ENCODE results near the gene NDUFAF8. TPM values are rescaled to one million over a fixed set of nuclear protein-coding genes. Genes with fewer than 3 reads are reported as not detected.

The NDUFAF8 gene
- total RNA-seq, 4 donors from 2014 or later: 22.3 to 35.4 (median 29.9) TPM; not detected in 1

- Histone ChIP-seq H3K27ac (no peak overlapping the region), H3K4me3 (no peak overlapping the region), H3K27me3 (no peaks in the 10 kb centered on the region), H3K9me3 (no peaks in the 10 kb centered on the region), H3K4me1 (peaks cover 15 to 23% (median 16%) of the 10 kb centered on the region in 4 donors), H3K36me3 (peaks cover 0 to 18% (median 8%) of the 10 kb centered on the region in 4 donors)
- WGBS, 2 donors (ENCODE audit: low coverage in 1 of 2): 88% methylated on average over 22 of the region's 23 CpGs; no CpG with 5 or more reads in 1 of the 2 donors
- DNase-seq: no peak
- in situ Hi-C loops (cut with MboI; ENCODE audit: low pct_ligation_motif_present in 1 of 4, low pct_unique_long_range_greater_than_20kb in 1 of 4, low sequenced_read_pairs in 3 of 4) (loop anchor here (10.0 to 25.0 kb wide), 3 partner anchors 216 to 353 kb away; no protein-coding TSS in a partner anchor), intact Hi-C loops (cut with DNase I; ENCODE audit: low total_unique reads) (loop anchor here (10.0 kb wide), 1 partner anchor 276 kb away; no protein-coding TSS in a partner anchor)
- TF ChIP-seq POLR2A (IDR thresholded peaks at IDR 0.05) (no peak), CTCF (IDR thresholded peaks at IDR 0.05) (no peak), POLR2AphosphoS5 (IDR thresholded peaks at IDR 0.05) (no peak), EP300 (IDR thresholded peaks at IDR 0.05; ENCODE audit: low read depth) (no peak)
These were observed 20.0 kb downstream of the NDUFAF8 start for GRCh38 chr17:81259058-81259605.

GRCh38 chr17:81260171-81260570 lies 21.1 kb downstream of the NDUFAF8 start:
- DNase-seq: no peak
- intact Hi-C loops (cut with DNase I; ENCODE audit: low total_unique reads): no loop called here
- H3K9me3 ChIP-seq: no peaks in the 10 kb centered on the region
- 87 to 94% methylated on average over 3 to 17 of the region's 17 CpGs for WGBS, 2 donors (ENCODE audit: low coverage in 1 of 2)
- in situ Hi-C loops (cut with MboI; ENCODE audit: low pct_ligation_motif_present in 1 of 4, low pct_unique_long_range_greater_than_20kb in 1 of 4, low sequenced_read_pairs in 3 of 4): loop anchor here in 3 of 4 donors (25.0 kb wide), 2 partner anchors 227 to 352 kb away; no protein-coding TSS in a partner anchor
- H3K27ac ChIP-seq: no peak overlapping the region
- H3K27me3 ChIP-seq: no peaks in the 10 kb centered on the region
- no peak overlapping the region for H3K4me3 ChIP-seq
- peaks cover 7 to 14% (median 10%) of the 10 kb centered on the region in 4 donors for H3K4me1 ChIP-seq
- TF ChIP-seq POLR2AphosphoS5 (IDR thresholded peaks at IDR 0.05): no peak
- peaks cover 0 to 20% (median 8%) of the 10 kb centered on the region in 4 donors for H3K36me3 ChIP-seq

GRCh38 chr17:81260641-81261040 lies 21.5 kb downstream of the NDUFAF8 start:
- no peak overlapping the region for H3K4me3 ChIP-seq
- peaks cover 0 to 25% (median 8%) of the 10 kb centered on the region in 4 donors for H3K36me3 ChIP-seq
- H3K27me3 ChIP-seq: no peaks in the 10 kb centered on the region
- peaks cover 3 to 9% (median 5%) of the 10 kb centered on the region in 4 donors for H3K4me1 ChIP-seq
- H3K27ac ChIP-seq: no peak overlapping the region
- DNase-seq: no peak
- H3K9me3 ChIP-seq: no peaks in the 10 kb centered on the region
- TF ChIP-seq CTCF (IDR thresholded peaks at IDR 0.05): no peak
- no peak for TF ChIP-seq EP300 (IDR thresholded peaks at IDR 0.05; ENCODE audit: low read depth)
- no peak for TF ChIP-seq POLR2AphosphoS5 (IDR thresholded peaks at IDR 0.05)
- TF ChIP-seq POLR2A (IDR thresholded peaks at IDR 0.05): no peak
- WGBS, 2 donors (ENCODE audit: low coverage in 1 of 2): 95% methylated on average over 19 of the region's 19 CpGs; no CpG with 5 or more reads in 1 of the 2 donors
- in situ Hi-C loops (cut with MboI; ENCODE audit: low pct_ligation_motif_present in 1 of 4, low pct_unique_long_range_greater_than_20kb in 1 of 4, low sequenced_read_pairs in 3 of 4): loop anchor here in 3 of 4 donors (25.0 kb wide), 2 partner anchors 227 to 352 kb away; no protein-coding TSS in a partner anchor
- intact Hi-C loops (cut with DNase I; ENCODE audit: low total_unique reads): no loop called here

- no peak for DNase-seq
- Histone ChIP-seq H3K27me3 (no peaks in the 10 kb centered on the region), H3K36me3 (peaks cover 0 to 29% (median 8%) of the 10 kb centered on the region in 4 donors), H3K27ac (no peak overlapping the region), H3K4me1 (peaks cover 0 to 4% (median under 1%) of the 10 kb centered on the region in 4 donors), H3K9me3 (no peaks in the 10 kb centered on the region), H3K4me3 (no peak overlapping the region)
- 89% methylated on average over 18 of the region's 18 CpGs; no CpG with 5 or more reads in 1 of the 2 donors for WGBS, 2 donors (ENCODE audit: low coverage in 1 of 2)
- in situ Hi-C loops (cut with MboI; ENCODE audit: low pct_ligation_motif_present in 1 of 4, low pct_unique_long_range_greater_than_20kb in 1 of 4, low sequenced_read_pairs in 3 of 4): loop anchor here in 3 of 4 donors (25.0 kb wide), 2 partner anchors 226 to 351 kb away; no protein-coding TSS in a partner anchor
- TF ChIP-seq EP300 (IDR thresholded peaks at IDR 0.05; ENCODE audit: low read depth) (no peak), POLR2A (IDR thresholded peaks at IDR 0.05) (no peak), CTCF (IDR thresholded peaks at IDR 0.05) (no peak), POLR2AphosphoS5 (IDR thresholded peaks at IDR 0.05) (no peak)
- intact Hi-C loops (cut with DNase I; ENCODE audit: low total_unique reads): no loop called here
These were observed 22.0 kb downstream of the NDUFAF8 start for GRCh38 chr17:81261096-81261495.

Measured in transverse colon (tissue), 4 donors.